Smooth muscle cell (in vitro differentiated cells): ENCODE results near the gene BLVRB. TPM values are rescaled to one million over a fixed set of nuclear protein-coding genes. Genes with fewer than 3 reads are reported as not detected.
A peak's percentile ranks its signal among the peaks of the same experiment; 100 is the strongest.

ENCODE experiments used
- DNase-seq: peaks from one replicate; lab custom pipeline; 2025; ENCODE audit not compliant: unreplicated experiment; lab: John Stamatoyannopoulos, UW
- H2AFZ ChIP-seq: fragments of 200-600 bp; sonication (generic); 2 replicates; pipeline ENCODE4 v1.6.0; 2016; ENCODE audit warnings: antibody characterized with exemption, low read depth, mild to moderate bottlenecking
- H3F3A ChIP-seq: fragments of 200-600 bp; sonication (generic); 2 replicates; pipeline ENCODE4 v1.6.0; 2017; ENCODE audit warnings: antibody characterized with exemption, low read depth
- H3K27ac ChIP-seq: fragments of 200-600 bp; sonication (generic); 2 replicates; pipeline ENCODE4 v1.5.1; 2016; ENCODE audit warnings: low read depth, mild to moderate bottlenecking
- H3K27me3 ChIP-seq: fragments of 200-600 bp; sonication (generic); 2 replicates; pipeline ENCODE4 v1.6.1; 2016; ENCODE audit warnings: low read depth, mild to moderate bottlenecking
- H3K36me3 ChIP-seq: fragments of 200-600 bp; sonication (generic); 2 replicates; pipeline ENCODE4 v1.5.1; 2016; ENCODE audit warnings: low read depth
- H3K4me1 ChIP-seq: fragments of 200-600 bp; sonication (generic); 2 replicates; pipeline ENCODE4 v1.5.1; 2016; ENCODE audit warnings: low read depth
- H3K4me2 ChIP-seq: fragments of 200-600 bp; sonication (generic); 2 replicates; pipeline ENCODE4 v1.6.0; 2016; ENCODE audit warnings: mild to moderate bottlenecking
- H3K4me3 ChIP-seq: fragments of 200-600 bp; sonication (generic); 2 replicates; pipeline ENCODE4 v1.5.1; 2016; ENCODE audit warnings: mild to moderate bottlenecking
- H3K79me2 ChIP-seq: fragments of 200-600 bp; sonication (generic); 2 replicates; pipeline ENCODE4 v1.6.0; 2016; ENCODE audit warnings: low read depth, mild to moderate bottlenecking
- H3K9ac ChIP-seq: fragments of 200-600 bp; sonication (generic); 2 replicates; pipeline ENCODE4 v1.6.0; 2016; ENCODE audit warnings: low read depth
- H3K9me3 ChIP-seq: fragments of 200-600 bp; sonication (generic); replicated peaks from 2 replicates; pipeline ENCODE4 v1.5.1; 2016; ENCODE audit warnings: low read depth
- H4K20me1 ChIP-seq: fragments of 200-600 bp; sonication (generic); 2 replicates; pipeline ENCODE4 v1.6.0; 2016; ENCODE audit warnings: low read depth
- CTCF ChIP-seq: fragments of 200-600 bp; sonication (generic); IDR thresholded peaks from 2 replicates; pipeline ENCODE4 v1.5.1; 2017; ENCODE audit warnings: borderline replicate concordance, mild to moderate bottlenecking, antibody characterized with exemption; ENCODE audit not compliant: insufficient read depth, poor library complexity, severe bottlenecking
- WGBS: methylation state at CpG from one replicate; pipeline ENCODE4 v1.1.7; 2016; ENCODE audit warnings: low lambda C conversion rate; 5-methylcytosine and 5-hydroxymethylcytosine counted together
- polyA plus RNA-seq: library from polyadenylated mRNA; unstranded; fragments of >200 nt; fragmentation: Nextera tagmentation; extraction: Ambion mirVana; gene quantifications from 2 replicates; pipeline ENCODE4 v1.2.1, GENCODE V29; 2016
- total RNA-seq: library from RNA; depleted of rRNA; stranded (reverse); fragments of >200 nt; gene quantifications from 2 replicates; pipeline ENCODE4 v1.2.3, GENCODE V29; 2014

The BLVRB gene
- total RNA-seq: 49.1 and 50.3 TPM in 2 replicates
- polyA plus RNA-seq: 86.4 and 95.4 TPM in 2 replicates

GRCh38 chr19:40465557-40466218 lies at the start of gene BLVRB:
Gene BLVRB, minus strand, starts transcription at chr19:40465745. Its CDS starts 57 bp downstream, at chr19:40465688.
- H3K27ac ChIP-seq: peak within 1 kb of the TSS; percentile 56
- DNase-seq: peak; percentile 97
- peaks cover 14% of the 10 kb centered on the region for H3K27me3 ChIP-seq
- H3F3A ChIP-seq: no peaks in the 10 kb centered on the region
- no peaks in the 10 kb centered on the region for H3K36me3 ChIP-seq
- peak within 1 kb of the TSS; percentile 78 for H2AFZ ChIP-seq
- no peaks in the 10 kb centered on the region for H3K9me3 ChIP-seq
- H4K20me1 ChIP-seq: no peaks in the 10 kb centered on the region
- no peaks in the 10 kb centered on the region for H3K79me2 ChIP-seq
- peak within 1 kb of the TSS; percentile 47 for H3K9ac ChIP-seq
- peak within 1 kb of the TSS; percentile 88 for H3K4me2 ChIP-seq
- H3K4me1 ChIP-seq: peaks cover 4% of the 10 kb centered on the region
- 2% methylated on average over 42 of the region's 54 CpGs for WGBS
- peak within 1 kb of the TSS; percentile 57 for H3K4me3 ChIP-seq
- TF ChIP-seq CTCF: no peak

DNA sequence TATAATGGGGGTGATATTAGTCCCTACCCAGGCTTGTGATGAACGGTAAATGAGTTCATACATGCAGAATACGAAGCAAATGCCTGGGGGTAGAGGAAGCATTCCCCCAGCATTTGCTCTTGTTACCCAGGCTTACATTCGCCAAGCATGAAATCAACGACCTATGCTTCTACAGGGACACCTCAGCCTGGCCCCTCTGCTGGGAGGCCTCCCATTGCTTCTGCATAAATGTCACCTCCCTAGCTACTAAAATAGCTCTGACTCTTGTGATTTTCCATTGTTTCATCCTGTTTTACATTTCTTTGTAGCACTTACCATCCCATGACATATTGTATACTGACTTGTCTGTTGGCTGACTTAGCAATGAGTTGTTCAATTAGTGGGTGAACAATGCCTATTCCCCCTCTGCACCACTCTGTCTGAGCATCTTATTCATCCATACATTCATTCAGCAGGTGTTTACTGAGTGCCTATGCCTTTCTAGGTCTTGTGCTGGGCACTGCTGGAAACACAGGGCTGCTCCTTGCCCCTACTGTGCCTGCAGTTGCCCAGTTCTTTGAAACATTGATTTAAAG lies 48.3 kb upstream of the BLVRB start:
- H3K9me3 ChIP-seq: no peaks in the 10 kb centered on the region
- no peak for TF ChIP-seq CTCF
- H3K79me2 ChIP-seq: no peaks in the 10 kb centered on the region
- no peak overlapping the region for H3K4me2 ChIP-seq
- DNase-seq: no peak
- no peaks in the 10 kb centered on the region for H3F3A ChIP-seq
- no peak overlapping the region for H2AFZ ChIP-seq
- peaks cover 91% of the 10 kb centered on the region for H3K27me3 ChIP-seq
- H3K36me3 ChIP-seq: no peaks in the 10 kb centered on the region
- no peak overlapping the region for H3K9ac ChIP-seq
- H4K20me1 ChIP-seq: no peaks in the 10 kb centered on the region
- no peak overlapping the region for H3K4me3 ChIP-seq
- H3K27ac ChIP-seq: no peak overlapping the region
- no peaks in the 10 kb centered on the region for H3K4me1 ChIP-seq
- 80% methylated on average over 4 of the region's 4 CpGs for WGBS

- no peaks in the 10 kb centered on the region for H3K4me1 ChIP-seq
- no peak overlapping the region for H3K27ac ChIP-seq
- WGBS: 81% methylated on average over 27 of the region's 27 CpGs
- no peaks in the 10 kb centered on the region for H3K9me3 ChIP-seq
- no peaks in the 10 kb centered on the region for H3K36me3 ChIP-seq
- peaks cover 86% of the 10 kb centered on the region for H3K27me3 ChIP-seq
- no peak for TF ChIP-seq CTCF
- no peak overlapping the region for H2AFZ ChIP-seq
- no peak overlapping the region for H3K9ac ChIP-seq
- H4K20me1 ChIP-seq: no peaks in the 10 kb centered on the region
- no peak overlapping the region for H3K4me3 ChIP-seq
- no peaks in the 10 kb centered on the region for H3K79me2 ChIP-seq
- H3F3A ChIP-seq: no peaks in the 10 kb centered on the region
- no peak for DNase-seq
- peak overlapping the region; percentile 79 for H3K4me2 ChIP-seq
These were observed 47.8 kb upstream of the BLVRB start for GRCh38 chr19:40513345-40513678.
